Esophagus squamous epithelium (tissue), 5 donors: ENCODE measurements around the gene EXOC6. TPM values are rescaled to one million over a fixed set of nuclear protein-coding genes. Genes with fewer than 3 reads are reported as not detected.

Experiments used
- DNase-seq: peaks from one replicate; lab custom pipeline; 2025; lab: John Stamatoyannopoulos, UW
- H3K27ac ChIP-seq, 4 donors: fragments of 200-600 bp; sonication (generic); one replicate each; pipeline ENCODE4 v1.5.1; 2016 to 2019; ENCODE audit warnings: mild to moderate bottlenecking in 1 of 4
- H3K27me3 ChIP-seq, 4 donors: fragments of 200-600 bp; sonication (generic); 1 replicate in 3 of 4; 2 replicates in 1 of 4; pipeline versions ENCODE4 v1.5.1 to v1.6.0; 2017 to 2021; ENCODE audit warnings: antibody characterized with exemption in 1 of 4
- H3K36me3 ChIP-seq, 3 donors: fragments of 200-600 bp; sonication (generic); one replicate each; pipeline ENCODE4 v1.5.1; 2016 to 2019
- H3K4me1 ChIP-seq, 3 donors: fragments of 200-600 bp; sonication (generic); one replicate each; pipeline ENCODE4 v1.5.1; 2017 to 2019
- H3K4me3 ChIP-seq, 4 donors: fragments of 200-600 bp; sonication (generic); 1 replicate in 3 of 4; 2 replicates in 1 of 4; pipeline ENCODE4 v1.5.1; 2016 to 2019; ENCODE audit warnings: mild to moderate bottlenecking in 2 of 4, moderate library complexity in 1 of 4
- H3K9me3 ChIP-seq, 3 donors: fragments of 200-600 bp; sonication (generic); one replicate each; pipeline ENCODE4 v1.5.1; 2016 to 2019
- CTCF ChIP-seq, 6 experiments: fragments of 450-650 bp in 4 of 6; fragments of 200-600 bp in 2 of 6; sonication (generic) in 2 of 6; IDR thresholded peaks; one replicate each; pipeline ENCODE4 v1.5.1; 2016 to 2019; ENCODE audit warnings: antibody characterized with exemption in 6 of 6, mild to moderate bottlenecking in 4 of 6, moderate library complexity in 4 of 6
- POLR2A ChIP-seq, 4 donors: fragments of 450-650 bp; IDR thresholded peaks; one replicate each; pipeline ENCODE4 v1.6.1; 2017; ENCODE audit warnings: antibody characterized with exemption in 4 of 4, mild to moderate bottlenecking in 4 of 4, moderate library complexity in 3 of 4
- WGBS, 2 donors: methylation state at CpG; one replicate each; pipeline ENCODE4 v1.1.5; 2018; 5-methylcytosine and 5-hydroxymethylcytosine counted together
- intact Hi-C: fragments of 100-400 bp; cut with DNase I; formaldehyde crosslinking; loops from one replicate; pipeline ENCODE4 v1.15.0; 2022
- total RNA-seq, 4 donors: library from RNA; depleted of rRNA; stranded (reverse); fragments of >200 nt; gene quantifications; one replicate each; pipeline ENCODE4 v1.1.0, GENCODE V29; 2016
- donor health status: DM: yes; HTN: yes; CAD: no.

EXOC6 gene
- total RNA-seq, 4 donors from 2014 or later: 1.3 to 9.5 (median 5.6) TPM

- intact Hi-C loops: no loop called here
- Histone ChIP-seq H3K9me3 (no peaks in the 10 kb centered on the region), H3K36me3 (no peaks in the 10 kb centered on the region), H3K4me3 (peak overlapping the region in 1 of 4 donors; percentile 97), H3K27me3 (peaks cover 0 to 53% (median 0%) of the 10 kb centered on the region in 4 donors), H3K4me1 (peaks cover 11 to 49% (median 22%) of the 10 kb centered on the region in 3 donors), H3K27ac (peak overlapping the region in 3 of 4 donors; percentile 27 to 84 (median 41))
- DNase-seq: no peak
- 22 to 47% methylated on average over 4 of the region's 4 CpGs for WGBS, 2 donors
- TF ChIP-seq POLR2A (IDR thresholded peaks at IDR 0.05): no peak
- TF ChIP-seq CTCF (IDR thresholded peaks at IDR 0.05): no peak
Measured at GRCh38 chr10:92847202-92847864, 987 bp upstream of the EXOC6 start.

GRCh38 chr10:92848037-92848440 is 281 bp upstream of the EXOC6 start:
- Histone ChIP-seq H3K9me3 (no peaks in the 10 kb centered on the region), H3K4me3 (peak overlapping the region; percentile 71 to 97 (median 88)), H3K27me3 (peaks cover 0 to 47% (median 0%) of the 10 kb centered on the region in 4 donors), H3K36me3 (no peaks in the 10 kb centered on the region), H3K4me1 (peaks cover 11 to 47% (median 20%) of the 10 kb centered on the region in 3 donors), H3K27ac (peak overlapping the region; percentile 84 to 95 (median 88))
- no peak for TF ChIP-seq CTCF (IDR thresholded peaks at IDR 0.05)
- intact Hi-C loops: no loop called here
- DNase-seq: no peak
- WGBS, 2 donors: 3 to 17% methylated on average over 3 to 6 of the region's 32 CpGs

- Histone ChIP-seq H3K4me3 (peak overlapping the region; percentile 71 to 97 (median 88)), H3K27ac (peak overlapping the region; percentile 84 to 95 (median 88)), H3K4me1 (peaks cover 11 to 41% (median 17%) of the 10 kb centered on the region in 3 donors), H3K9me3 (no peaks in the 10 kb centered on the region), H3K36me3 (no peaks in the 10 kb centered on the region), H3K27me3 (peaks cover 0 to 35% (median 0%) of the 10 kb centered on the region in 4 donors)
- 0 to 2% methylated on average over 7 of the region's 7 CpGs for WGBS, 2 donors
- no peak for TF ChIP-seq POLR2A (IDR thresholded peaks at IDR 0.05)
- no peak for TF ChIP-seq CTCF (IDR thresholded peaks at IDR 0.05)
- DNase-seq: no peak
- intact Hi-C loops: no loop called here
Measured at GRCh38 chr10:92849234-92849525, 860 bp downstream of the EXOC6 start.

- Histone ChIP-seq H3K36me3 (no peaks in the 10 kb centered on the region), H3K4me1 (peaks cover 11 to 36% (median 17%) of the 10 kb centered on the region in 3 donors), H3K9me3 (no peaks in the 10 kb centered on the region), H3K27me3 (peaks cover 0 to 31% (median 0%) of the 10 kb centered on the region in 4 donors), H3K27ac (no peak overlapping the region), H3K4me3 (peak overlapping the region in 3 of 4 donors; percentile 71 to 97 (median 97))
- TF ChIP-seq POLR2A (IDR thresholded peaks at IDR 0.05) (no peak), CTCF (IDR thresholded peaks at IDR 0.05) (no peak)
- 73 to 74% methylated on average over 2 of the region's 2 CpGs for WGBS, 2 donors
- intact Hi-C loops: no loop called here
- no peak for DNase-seq
Measured at GRCh38 chr10:92849576-92850090, 1.3 kb downstream of the EXOC6 start.

- H3K27me3 ChIP-seq: peaks cover 0 to 25% (median 0%) of the 10 kb centered on the region in 4 donors
- no peak overlapping the region for H3K4me3 ChIP-seq
- peaks cover 11 to 31% (median 17%) of the 10 kb centered on the region in 3 donors for H3K4me1 ChIP-seq
- intact Hi-C loops: no loop called here
- TF ChIP-seq POLR2A (IDR thresholded peaks at IDR 0.05): no peak
- TF ChIP-seq CTCF (IDR thresholded peaks at IDR 0.05): no peak
- no peak for DNase-seq
- WGBS, 2 donors: 66 to 67% methylated on average over 2 of the region's 2 CpGs
- no peaks in the 10 kb centered on the region for H3K9me3 ChIP-seq
- H3K27ac ChIP-seq: no peak overlapping the region
- H3K36me3 ChIP-seq: no peaks in the 10 kb centered on the region
Measured at GRCh38 chr10:92850185-92850584, 1.9 kb downstream of the EXOC6 start.
